Mesenteric fat pad (tissue), 1 donor: Measurements from ENCODE around the gene AMIGO1. TPM values are rescaled to one million over a fixed set of nuclear protein-coding genes. Genes with fewer than 3 reads are reported as not detected.

Experiments used
- DNase-seq: peaks from one replicate; pipeline ENCODE4 v3.0.0-alpha.2; 2020; ENCODE audit warnings: low spot score
- total RNA-seq: library from RNA; stranded (reverse); fragmentation: NEBNext Ultra II Directional; extraction: Animal tissue kit (Norgen Biotek cat#: 25700); gene quantifications from one replicate; pipeline ENCODE4 v1.2.1, GENCODE V29; 2021
- donor health status: DM: yes; HTN: yes; CAD: no.

The AMIGO1 gene
- total RNA-seq, 1 donor from 2014 or later = 7.4 TPM

DNA sequence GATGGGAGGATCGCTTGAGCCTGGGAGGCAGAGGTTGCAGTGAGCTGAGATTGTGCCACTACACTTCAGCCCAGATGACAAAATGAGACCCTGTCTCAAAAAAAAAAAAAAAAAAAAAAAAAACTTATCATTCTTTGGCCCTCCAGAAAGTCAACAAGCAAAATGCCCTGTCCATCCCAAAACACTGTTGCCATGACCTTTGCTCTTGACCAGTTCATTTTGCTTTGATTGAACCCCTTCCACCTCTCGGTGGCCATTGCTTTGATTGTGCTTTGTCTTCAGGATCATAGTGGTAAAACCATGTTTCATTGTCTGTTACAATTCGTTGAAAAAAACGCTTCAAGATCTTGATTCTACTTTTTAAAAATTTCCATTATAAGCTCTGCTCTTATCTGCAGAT is 51.7 kb downstream of the AMIGO1 start:
- DNase-seq = no peak

- DNase-seq = no peak
These were observed 54.9 kb downstream of the AMIGO1 start for GRCh38 chr1:109454497-109455133.

Other genes with a start within 250 kb of the AMIGO1 start
- 0.90 TPM for gene PSRC1, start 226.6 kb downstream of the AMIGO1 start, total RNA-seq
- gene MYBPHL, start 202.7 kb downstream of the AMIGO1 start, total RNA-seq = not detected
- gene SORT1, start 111.8 kb downstream of the AMIGO1 start, total RNA-seq = 169 TPM
- 63.9 TPM for gene PSMA5, start 83.3 kb downstream of the AMIGO1 start, total RNA-seq
- gene SYPL2, start 43.2 kb downstream of the AMIGO1 start, total RNA-seq = 7.3 TPM
- gene ATXN7L2, start 25.8 kb downstream of the AMIGO1 start, total RNA-seq = 3.0 TPM
- 8.9 TPM for gene CYB561D1, start 15.6 kb downstream of the AMIGO1 start, total RNA-seq
- not detected for gene GPR61, start 30.1 kb upstream of the AMIGO1 start, total RNA-seq
- 8.7 TPM for gene GNAI3, start 38.9 kb upstream of the AMIGO1 start, total RNA-seq
- gene GNAT2, start 109.9 kb upstream of the AMIGO1 start, total RNA-seq = not detected
- gene AMPD2, start 110.1 kb upstream of the AMIGO1 start, total RNA-seq = 63.1 TPM
- 22.6 TPM for gene GSTM4, start 146.4 kb upstream of the AMIGO1 start, total RNA-seq
- 51.2 TPM for gene GSTM2, start 158.3 kb upstream of the AMIGO1 start, total RNA-seq
- gene GSTM1, start 178.1 kb upstream of the AMIGO1 start, total RNA-seq = not detected
- gene GSTM5, start 202.5 kb upstream of the AMIGO1 start, total RNA-seq = 13.1 TPM
- 16.0 TPM for gene GSTM3, start 231.3 kb upstream of the AMIGO1 start, total RNA-seq